Measurements from ENCODE around the gene RYK.

- TF ChIP-seq CTCF (IDR thresholded peaks at IDR 0.05), result no peak
- no peak for TF ChIP-seq POLR2A (IDR thresholded peaks at IDR 0.05)
Observed at GRCh38 chr3:134281912-134282658, 31.4 kb upstream of the RYK start.
